H9 (cell line): ENCODE measurements around the gene TBC1D25. TPM values are rescaled to one million over a fixed set of nuclear protein-coding genes. Genes with fewer than 3 reads are reported as not detected.

Experiments used
- DNase-seq: peaks from one replicate; pipeline ENCODE4 v3.0.0-alpha.2; 2017
- H2AFZ ChIP-seq: one replicate; pipeline ENCODE4 v1.6.1; 2013; ENCODE audit warnings: mild to moderate bottlenecking, low read length, control low read depth, moderate library complexity
- H2AK5ac ChIP-seq: 2 replicates; pipeline ENCODE4 v1.6.1; 2013; ENCODE audit warnings: low read length, control low read depth, mixed read lengths; ENCODE audit not compliant: insufficient read length
- H2BK120ac ChIP-seq: one replicate; pipeline ENCODE4 v1.6.1; 2013; ENCODE audit warnings: low read depth, mild to moderate bottlenecking, low read length, control low read depth, inconsistent platforms; ENCODE audit not compliant: poor library complexity, severe bottlenecking
- H2BK12ac ChIP-seq: 2 replicates; pipeline ENCODE4 v1.6.1; 2013; ENCODE audit warnings: low read length, control low read depth, mixed read lengths, low read depth; ENCODE audit not compliant: insufficient read length
- H2BK15ac ChIP-seq: 2 replicates; pipeline ENCODE4 v1.6.1; 2013; ENCODE audit warnings: low read depth, low read length, control low read depth
- H2BK20ac ChIP-seq: one replicate; pipeline ENCODE4 v1.6.1; 2013; ENCODE audit warnings: low read depth, mild to moderate bottlenecking, low read length, control low read depth, inconsistent platforms; ENCODE audit not compliant: poor library complexity, severe bottlenecking
- H2BK5ac ChIP-seq: 2 replicates; pipeline ENCODE4 v1.6.1; 2013; ENCODE audit warnings: low read length, control low read depth, mixed read lengths; ENCODE audit not compliant: insufficient read length
- H3K14ac ChIP-seq: 2 replicates; pipeline ENCODE4 v1.6.1; 2013; ENCODE audit warnings: low read length, control low read depth; ENCODE audit not compliant: insufficient read depth
- H3K18ac ChIP-seq: 2 replicates; pipeline ENCODE4 v1.6.1; 2013; ENCODE audit warnings: low read depth, mild to moderate bottlenecking, mixed read lengths, low read length, control low read depth; ENCODE audit not compliant: insufficient read length
- H3K23ac ChIP-seq: 2 replicates; pipeline ENCODE4 v1.6.1; 2013; ENCODE audit warnings: low read length, control low read depth, mixed read lengths, low read depth; ENCODE audit not compliant: insufficient read length
- H3K23me2 ChIP-seq: 2 replicates; pipeline ENCODE4 v1.6.1; 2013; ENCODE audit warnings: low read depth, mild to moderate bottlenecking, mixed read lengths, low read length, control low read depth; ENCODE audit not compliant: insufficient read length, poor library complexity, severe bottlenecking
- H3K27ac ChIP-seq: 2 replicates; pipeline ENCODE4 v1.5.1; 2013; ENCODE audit warnings: low read length, control low read depth, mixed read lengths, low read depth; ENCODE audit not compliant: insufficient read length
- H3K27me3 ChIP-seq: 2 replicates; pipeline ENCODE4 v1.6.1; 2013; ENCODE audit warnings: low read length, control low read depth, inconsistent platforms; ENCODE audit not compliant: insufficient read depth
- H3K4ac ChIP-seq: 2 replicates; pipeline ENCODE4 v1.6.1; 2013; ENCODE audit warnings: low read depth, mild to moderate bottlenecking, control low read depth, inconsistent platforms, low read length, moderate library complexity
- H3K4me1 ChIP-seq: 2 replicates; pipeline ENCODE4 v1.6.1; 2013; ENCODE audit warnings: low read length, control low read depth, inconsistent platforms; ENCODE audit not compliant: insufficient read depth
- H3K4me2 ChIP-seq: 2 replicates; pipeline ENCODE4 v1.6.1; 2013; ENCODE audit warnings: low read length, control low read depth, mixed read lengths; ENCODE audit not compliant: insufficient read length, insufficient read depth
- H3K56ac ChIP-seq: 2 replicates; pipeline ENCODE4 v1.6.1; 2013; ENCODE audit warnings: low read depth, mild to moderate bottlenecking, mixed read lengths, low read length, control low read depth; ENCODE audit not compliant: insufficient read length
- H3K79me1 ChIP-seq: 2 replicates; pipeline ENCODE4 v1.6.1; 2013; ENCODE audit warnings: low read depth, mild to moderate bottlenecking, moderate library complexity, low read length, control low read depth, inconsistent platforms; ENCODE audit not compliant: insufficient read depth, poor library complexity, severe bottlenecking
- H3K79me2 ChIP-seq: 2 replicates; pipeline ENCODE4 v1.6.1; 2013; ENCODE audit warnings: low read length, control low read depth, inconsistent platforms; ENCODE audit not compliant: insufficient read depth
- H3K9ac ChIP-seq: 2 replicates; pipeline ENCODE4 v1.6.1; 2013; ENCODE audit warnings: low read length, control low read depth, mixed read lengths; ENCODE audit not compliant: insufficient read length; ENCODE audit errors: extremely low read depth
- H3K9me3 ChIP-seq: one replicate; pipeline ENCODE4 v1.6.1; 2013; ENCODE audit warnings: low read depth, low read length, inconsistent platforms; ENCODE audit not compliant: control insufficient read depth
- H3T11ph ChIP-seq: one replicate; pipeline ENCODE4 v1.6.1; 2013; ENCODE audit warnings: mild to moderate bottlenecking, low read length, control low read depth, inconsistent platforms
- H4K20me1 ChIP-seq: one replicate; pipeline ENCODE4 v1.6.1; 2013; ENCODE audit not compliant: control insufficient read depth, insufficient read length, insufficient read depth
- H4K5ac ChIP-seq: 2 replicates; pipeline ENCODE4 v1.6.1; 2013; ENCODE audit warnings: low read depth, mild to moderate bottlenecking, mixed read lengths, low read length, control low read depth; ENCODE audit not compliant: insufficient read length
- H4K8ac ChIP-seq: replicated peaks from 2 replicates; pipeline ENCODE4 v1.6.1; 2013; ENCODE audit warnings: low read length, control low read depth, mixed read lengths, low read depth; ENCODE audit not compliant: insufficient read length
- H4K91ac ChIP-seq: 2 replicates; pipeline ENCODE4 v1.6.1; 2013; ENCODE audit warnings: low read depth, mild to moderate bottlenecking, moderate library complexity, mixed read lengths, low read length, control low read depth; ENCODE audit not compliant: insufficient read length
- H3K27ac Mint-ChIP-seq, 3 experiments: 2 replicates in 2 of 3; 3 replicates in 1 of 3; pipeline ENCODE4 v1.8.0; 2020 to 2021; ENCODE audit warnings: mixed read lengths in 3 of 3, mild to moderate bottlenecking in 1 of 3, moderate library complexity in 1 of 3
- H3K27me3 Mint-ChIP-seq: 2 replicates; pipeline ENCODE4 v1.8.0; 2021; ENCODE audit warnings: low read depth, mild to moderate bottlenecking, moderate library complexity, mixed read lengths
- H3K36me3 Mint-ChIP-seq, 3 experiments: 2 replicates in 2 of 3; 3 replicates in 1 of 3; pipeline ENCODE4 v1.8.0; 2020 to 2021; ENCODE audit warnings: low read depth in 3 of 3, mixed read lengths in 3 of 3; ENCODE audit not compliant: insufficient read depth in 1 of 3
- H3K4me1 Mint-ChIP-seq, 2 experiments: 2 replicates each; pipeline ENCODE4 v1.8.0; 2020; ENCODE audit warnings: mixed read lengths in 2 of 2
- H3K4me3 Mint-ChIP-seq, 2 experiments: 2 replicates in 1 of 2; 3 replicates in 1 of 2; pipeline ENCODE4 v1.8.0; 2020 to 2021; ENCODE audit warnings: mild to moderate bottlenecking in 2 of 2, mixed read lengths in 2 of 2, moderate library complexity in 1 of 2
- H3K9me3 Mint-ChIP-seq, 2 experiments: 2 replicates in 1 of 2; 3 replicates in 1 of 2; pipeline ENCODE4 v1.8.0; 2020; ENCODE audit warnings: mild to moderate bottlenecking in 2 of 2, mixed read lengths in 2 of 2, moderate library complexity in 1 of 2
- CTCF ChIP-seq: fragments of 200-600 bp; sonication (generic); conservative IDR thresholded peaks from 3 replicates; pipeline ENCODE4 v1.8.0; 2021; ENCODE audit warnings: antibody characterized with exemption, mild to moderate bottlenecking
- WGBS: extraction: QIAGEN DNeasy Blood & Tissue Kit; methylation state at CpG from one replicate; pipeline ENCODE4 v1.1.7; 2013; ENCODE audit warnings: missing lambda C conversion rate, low lambda C conversion rate, mixed read lengths; ENCODE audit not compliant: insufficient read length; ENCODE audit errors: extremely low coverage; 5-methylcytosine and 5-hydroxymethylcytosine counted together
- total RNA-seq: library from RNA; stranded (reverse); gene quantifications from 2 replicates; pipeline ENCODE4 v1.2.1, GENCODE V29; 2021

TBC1D25 gene
- total RNA-seq, 1 experiment from 2014 or later = 10.2 TPM

GRCh38 chrX:48520976-48521352 is 18.6 kb upstream of the TBC1D25 start:
- H3K4me3 Mint-ChIP-seq = peak overlapping the region; percentile 83 to 92
- no peak overlapping the region for H2BK5ac ChIP-seq
- peaks cover 44 to 61% of the 10 kb centered on the region in 2 experiments for H3K9me3 Mint-ChIP-seq
- no peaks in the 10 kb centered on the region for H3K27me3 ChIP-seq
- no peak overlapping the region for H3T11ph ChIP-seq
- no peaks in the 10 kb centered on the region for H3K23me2 ChIP-seq
- H3K27ac ChIP-seq = peak overlapping the region; percentile 34
- H3K56ac ChIP-seq = no peak overlapping the region
- TF ChIP-seq CTCF = no peak
- H3K4ac ChIP-seq = no peak overlapping the region
- H3K27ac Mint-ChIP-seq = peak overlapping the region; percentile 59 to 95 (median 88); a peak in 6 of 7 replicates
- no peak overlapping the region for H4K5ac ChIP-seq
- no CpG with 5 or more reads among the region's 2 CpGs for WGBS
- peaks cover 2% of the 10 kb centered on the region for H3K27me3 Mint-ChIP-seq
- no peaks in the 10 kb centered on the region for H4K20me1 ChIP-seq
- H3K9ac ChIP-seq = no peak overlapping the region
- H3K18ac ChIP-seq = no peak overlapping the region
- no peaks in the 10 kb centered on the region; the same call in 1 of the 2 replicates for H3K79me2 ChIP-seq
- H4K91ac ChIP-seq = no peak overlapping the region
- no peak overlapping the region for H2AFZ ChIP-seq
- H3K9me3 ChIP-seq = peaks cover 25% of the 10 kb centered on the region
- peak; percentile 63 for DNase-seq
- H3K4me2 ChIP-seq = peak overlapping the region; percentile 71
- no peak overlapping the region for H4K8ac ChIP-seq
- no peak overlapping the region for H2BK120ac ChIP-seq
- H2BK20ac ChIP-seq = no peak overlapping the region
- no peak overlapping the region for H2BK15ac ChIP-seq
- H2BK12ac ChIP-seq = no peak overlapping the region
- no peaks in the 10 kb centered on the region for H3K4me1 ChIP-seq
- H3K14ac ChIP-seq = no peak overlapping the region
- no peaks in the 10 kb centered on the region for H3K79me1 ChIP-seq
- H3K4me1 Mint-ChIP-seq = peaks cover 8 to 11% of the 10 kb centered on the region in 2 experiments; a peak in 3 of 4 replicates
- H3K36me3 Mint-ChIP-seq = peaks cover 11 to 30% (median 21%) of the 10 kb centered on the region in 3 experiments
- H2AK5ac ChIP-seq = no peak overlapping the region
- H3K23ac ChIP-seq = no peak overlapping the region
